DMS153 (cell line): ENCODE measurements around the gene KIAA1755.

ENCODE experiments used
- DNase-seq: peaks from one replicate; lab custom pipeline; 2025; lab: John Stamatoyannopoulos, UW

Gene KIAA1755

GRCh38 chr20:38260378-38261053 lies at the start of gene KIAA1755:
KIAA1755 (minus strand) TSS chr20:38260735; CDS start chr20:38260500, 235 bp downstream.
- no peak for DNase-seq

- no peak for DNase-seq
Measured at GRCh38 chr20:38308447-38308846, 47.9 kb upstream of the KIAA1755 start.

- DNase-seq = no peak
Measured at GRCh38 chr20:38308047-38308438, 47.5 kb upstream of the KIAA1755 start.

- DNase-seq = no peak
Measured at GRCh38 chr20:38307371-38308046, 47.0 kb upstream of the KIAA1755 start.

- no peak for DNase-seq
Measured at GRCh38 chr20:38306379-38306778, 45.8 kb upstream of the KIAA1755 start.

GRCh38 chr20:38305541-38305940 lies 45.0 kb upstream of the KIAA1755 start:
- DNase-seq = no peak

- DNase-seq = no peak
Measured at GRCh38 chr20:38304845-38305447, 44.4 kb upstream of the KIAA1755 start.

- no peak for DNase-seq
Measured at GRCh38 chr20:38303908-38304379, 43.4 kb upstream of the KIAA1755 start, which contains the start of gene BPI. BPI (plus strand) TSS chr20:38304156; CDS start chr20:38304224, 68 bp downstream.

GRCh38 chr20:38302786-38303185 lies 42.3 kb upstream of the KIAA1755 start:
- DNase-seq = no peak

GRCh38 chr20:38301309-38301708 lies 40.8 kb upstream of the KIAA1755 start:
- no peak for DNase-seq

GRCh38 chr20:38300438-38300837 lies 39.9 kb upstream of the KIAA1755 start:
- DNase-seq = no peak

- DNase-seq = no peak
Measured at GRCh38 chr20:38299963-38300362, 39.4 kb upstream of the KIAA1755 start.

- DNase-seq = no peak
Measured at GRCh38 chr20:38298768-38299288, 38.3 kb upstream of the KIAA1755 start.

- no peak for DNase-seq
Measured at GRCh38 chr20:38297916-38298674, 37.6 kb upstream of the KIAA1755 start.

GRCh38 chr20:38296433-38296832 lies 35.9 kb upstream of the KIAA1755 start:
- DNase-seq = no peak

- no peak for DNase-seq
Measured at GRCh38 chr20:38295811-38296210, 35.3 kb upstream of the KIAA1755 start.

GRCh38 chr20:38294076-38294591 lies 33.6 kb upstream of the KIAA1755 start:
- no peak for DNase-seq

- DNase-seq = no peak
Measured at GRCh38 chr20:38293491-38294065, 33.0 kb upstream of the KIAA1755 start.

- no peak for DNase-seq
Measured at GRCh38 chr20:38291966-38292365, 31.4 kb upstream of the KIAA1755 start.

GRCh38 chr20:38290829-38291814 lies 30.6 kb upstream of the KIAA1755 start:
- DNase-seq = no peak
